Transverse colon (tissue), 4 donors: Measurements from ENCODE around the gene FAM216A. TPM values are rescaled to one million over a fixed set of nuclear protein-coding genes. Genes with fewer than 3 reads are reported as not detected.

ENCODE experiments used
- DNase-seq: peaks from one replicate; pipeline ENCODE4 v3.0.0-alpha.2; 2019
- H3K27ac ChIP-seq, 4 donors: fragments of 200-600 bp; sonication (generic); 2 replicates each; pipeline ENCODE4 v1.5.1; 2016 to 2018; ENCODE audit warnings: inconsistent platforms in 4 of 4
- H3K27me3 ChIP-seq: fragments of 200-600 bp; sonication (generic); 2 replicates; pipeline ENCODE4 v1.5.1; 2017; ENCODE audit warnings: inconsistent platforms
- H3K36me3 ChIP-seq, 4 donors: fragments of 200-600 bp; sonication (generic); 2 replicates each; pipeline ENCODE4 v1.5.1; 2017 to 2019; ENCODE audit warnings: inconsistent platforms in 4 of 4
- H3K4me1 ChIP-seq, 4 donors: fragments of 200-600 bp; sonication (generic); 2 replicates each; pipeline ENCODE4 v1.5.1; 2017 to 2020; ENCODE audit warnings: inconsistent platforms in 4 of 4
- H3K4me3 ChIP-seq, 4 donors: fragments of 200-600 bp; sonication (generic); 1 replicate in 1 of 4; 2 replicates in 3 of 4; pipeline versions ENCODE4 v1.5.1 to v1.6.1; 2017 to 2019; ENCODE audit warnings: inconsistent platforms in 4 of 4
- H3K9me3 ChIP-seq, 2 donors: fragments of 200-600 bp; sonication (generic); 2 replicates each; pipeline ENCODE4 v1.5.1; 2017 to 2019; ENCODE audit warnings: inconsistent platforms in 2 of 2
- EP300 ChIP-seq: sonication (generic); formaldehyde crosslinking; IDR thresholded peaks from one replicate; pipeline ENCODE4 v1.6.1; 2017; ENCODE audit warnings: antibody characterized with exemption, low read depth
- POLR2A ChIP-seq: fragments of 450-650 bp; IDR thresholded peaks from one replicate; pipeline ENCODE4 v1.6.1; 2016; ENCODE audit warnings: antibody characterized with exemption, mild to moderate bottlenecking, moderate library complexity
- POLR2AphosphoS5 ChIP-seq, 3 donors: sonication (generic); formaldehyde crosslinking; IDR thresholded peaks; one replicate each; pipeline ENCODE4 v1.6.1; 2016; ENCODE audit warnings: antibody characterized with exemption in 3 of 3
- WGBS, 2 donors: methylation state at CpG; one replicate each; pipeline ENCODE4 v1.1.5; 2018; ENCODE audit warnings: low coverage in 1 of 2; 5-methylcytosine and 5-hydroxymethylcytosine counted together
- in situ Hi-C, 4 donors: fragments of 200-750 bp; cut with MboI; loops; one replicate each; pipeline versions ENCODE4 v1.15.0 to v1.15.1; 2017; ENCODE audit warnings: low sequenced_read_pairs in 3 of 4, low pct_ligation_motif_present in 1 of 4, low pct_unique_long_range_greater_than_20kb in 1 of 4
- intact Hi-C: fragments of 100-400 bp; cut with DNase I; formaldehyde crosslinking; loops from one replicate; pipeline ENCODE4 v1.15.1; 2023; ENCODE audit warnings: low total_unique reads
- total RNA-seq, 4 donors: library from RNA; depleted of rRNA; stranded (reverse); fragments of >200 nt; gene quantifications; one replicate each; pipeline ENCODE4 v1.1.0, GENCODE V29; 2016
- TF ChIP-seq, protein P1 (sequence below), 5 experiments: fragments of 200-600 bp in 3 of 5; fragments of 450-650 bp in 2 of 5; sonication (generic) in 3 of 5; IDR thresholded peaks; 1 replicate in 2 of 5; 2 replicates in 3 of 5; pipeline ENCODE4 v1.5.1; 2016 to 2017; ENCODE audit warnings: antibody characterized with exemption in 5 of 5, inconsistent platforms in 3 of 5, mild to moderate bottlenecking in 2 of 5, moderate library complexity in 1 of 5

FAM216A gene
- total RNA-seq, 4 donors from 2014 or later = 1.2 to 6.7 (median 1.6) TPM; not detected in 1

DNA sequence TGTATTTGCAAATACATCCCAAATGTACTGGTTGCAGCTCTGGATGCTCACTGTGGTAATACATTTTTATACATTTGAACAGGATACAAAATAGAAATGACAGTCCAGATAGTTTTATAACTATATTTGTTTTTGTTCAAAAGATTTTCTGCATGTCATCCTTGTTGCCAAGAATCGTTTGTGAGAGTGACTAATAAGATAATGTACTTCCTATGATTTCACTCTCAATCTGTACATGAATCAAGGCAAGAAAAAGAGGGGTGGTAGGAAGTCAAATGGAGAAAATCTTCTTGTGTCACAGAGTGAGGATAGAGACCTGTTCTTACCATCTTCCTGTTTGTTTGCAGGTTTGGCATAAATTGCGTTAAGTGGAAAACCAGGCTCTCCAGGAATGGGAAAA lies 32.4 kb upstream of the FAM216A start:
- TF ChIP-seq POLR2AphosphoS5 (IDR thresholded peaks at IDR 0.05) (no peak), POLR2A (no peak), EP300 (no peak)
- TF ChIP-seq, protein P1, sequence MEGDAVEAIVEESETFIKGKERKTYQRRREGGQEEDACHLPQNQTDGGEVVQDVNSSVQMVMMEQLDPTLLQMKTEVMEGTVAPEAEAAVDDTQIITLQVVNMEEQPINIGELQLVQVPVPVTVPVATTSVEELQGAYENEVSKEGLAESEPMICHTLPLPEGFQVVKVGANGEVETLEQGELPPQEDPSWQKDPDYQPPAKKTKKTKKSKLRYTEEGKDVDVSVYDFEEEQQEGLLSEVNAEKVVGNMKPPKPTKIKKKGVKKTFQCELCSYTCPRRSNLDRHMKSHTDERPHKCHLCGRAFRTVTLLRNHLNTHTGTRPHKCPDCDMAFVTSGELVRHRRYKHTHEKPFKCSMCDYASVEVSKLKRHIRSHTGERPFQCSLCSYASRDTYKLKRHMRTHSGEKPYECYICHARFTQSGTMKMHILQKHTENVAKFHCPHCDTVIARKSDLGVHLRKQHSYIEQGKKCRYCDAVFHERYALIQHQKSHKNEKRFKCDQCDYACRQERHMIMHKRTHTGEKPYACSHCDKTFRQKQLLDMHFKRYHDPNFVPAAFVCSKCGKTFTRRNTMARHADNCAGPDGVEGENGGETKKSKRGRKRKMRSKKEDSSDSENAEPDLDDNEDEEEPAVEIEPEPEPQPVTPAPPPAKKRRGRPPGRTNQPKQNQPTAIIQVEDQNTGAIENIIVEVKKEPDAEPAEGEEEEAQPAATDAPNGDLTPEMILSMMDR (IDR thresholded peaks at IDR 0.05) = no peak
- Histone ChIP-seq H3K36me3 (peaks cover 0 to 62% (median 26%) of the 10 kb centered on the region in 4 donors), H3K4me3 (no peak overlapping the region), H3K27me3 (no peaks in the 10 kb centered on the region), H3K9me3 (no peaks in the 10 kb centered on the region), H3K4me1 (peaks cover 0 to under 1% (median under 1%) of the 10 kb centered on the region in 4 donors), H3K27ac (no peak overlapping the region)
- in situ Hi-C loops = no loop called here
- 58 to 61% methylated on average over 2 of the region's 2 CpGs for WGBS, 2 donors
- no peak for DNase-seq
- intact Hi-C loops = no loop called here

DNA sequence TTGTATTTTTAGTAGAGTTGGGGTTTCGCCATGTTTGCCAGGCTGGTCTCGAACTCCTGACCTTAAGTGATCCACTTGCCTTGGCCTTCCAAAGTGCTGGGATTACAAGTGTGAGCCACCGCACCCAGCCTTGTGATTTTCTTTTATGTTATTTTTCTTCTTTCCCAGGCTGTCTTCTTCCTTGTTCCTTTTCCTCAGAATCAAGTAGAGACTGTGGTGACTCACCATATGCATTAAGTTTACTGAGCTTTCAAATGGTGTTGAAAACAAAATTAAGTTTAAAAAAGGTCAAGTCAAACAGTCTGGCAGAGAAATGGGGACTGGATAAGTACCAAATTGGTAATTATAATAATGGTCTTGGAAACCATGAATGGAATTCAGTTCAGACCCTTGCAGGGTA lies 24.2 kb upstream of the FAM216A start:
- Histone ChIP-seq H3K4me3 (no peak overlapping the region), H3K27ac (no peak overlapping the region), H3K27me3 (no peaks in the 10 kb centered on the region), H3K4me1 (peaks cover 4 to 31% (median 18%) of the 10 kb centered on the region in 4 donors), H3K9me3 (no peaks in the 10 kb centered on the region), H3K36me3 (peaks cover 0 to 59% (median 26%) of the 10 kb centered on the region in 4 donors)
- no peak for DNase-seq
- TF ChIP-seq POLR2A (no peak), POLR2AphosphoS5 (IDR thresholded peaks at IDR 0.05) (no peak), EP300 (no peak)
- TF ChIP-seq, protein P1 (IDR thresholded peaks at IDR 0.05) = no peak
- in situ Hi-C loops = no loop called here
- 96 to 100% methylated on average over 1 to 3 of the region's 3 CpGs for WGBS, 2 donors
- intact Hi-C loops = no loop called here

DNA sequence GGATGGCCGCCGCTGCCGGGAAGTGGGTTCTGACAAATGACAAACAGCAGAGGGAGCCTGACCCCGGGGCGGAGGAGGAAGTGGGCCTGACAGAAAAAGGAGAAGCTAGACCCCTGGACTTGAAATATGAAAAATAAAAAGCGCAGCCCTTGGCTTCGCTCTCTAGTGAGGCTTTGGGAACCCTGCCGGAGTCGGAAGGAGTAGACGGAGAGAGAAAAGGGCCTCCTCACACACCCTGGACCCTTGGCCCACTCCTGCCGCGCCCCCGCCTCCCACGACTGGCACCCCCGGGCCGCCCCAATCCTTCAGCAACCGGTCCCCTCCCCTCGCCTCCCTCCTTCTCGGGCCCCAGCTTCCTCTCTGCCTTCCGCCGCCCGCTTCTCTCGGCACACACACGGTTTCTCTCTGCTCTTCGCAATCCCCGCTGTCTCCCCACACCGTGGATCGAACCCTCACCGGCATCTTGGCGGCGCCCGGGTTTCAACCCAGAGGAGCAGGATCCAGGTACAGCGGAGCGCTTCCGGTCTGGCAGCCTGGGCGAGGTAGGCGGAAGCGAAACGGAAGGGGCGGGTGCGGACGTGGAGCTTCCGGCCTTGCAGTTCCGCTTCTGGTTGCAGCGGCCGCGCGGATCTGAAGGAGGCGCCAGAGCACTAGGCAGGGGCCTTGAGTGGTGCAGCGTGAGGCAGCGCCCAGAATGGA lies 18.7 kb upstream of the FAM216A start, which contains the start of gene ARPC3:
ARPC3 (minus strand) TSS at position 539 of the 699 bp plus-strand sequence; CDS start at position 462, 77 bp downstream.
- Histone ChIP-seq H3K4me1 (peaks cover 4 to 35% (median 19%) of the 10 kb centered on the region in 4 donors), H3K9me3 (no peaks in the 10 kb centered on the region), H3K27ac (peak within 1 kb of the TSS; percentile 93 to 99 (median 97)), H3K27me3 (no peaks in the 10 kb centered on the region), H3K36me3 (peaks cover 0 to 12% (median 3%) of the 10 kb centered on the region in 4 donors), H3K4me3 (peak within 1 kb of the TSS; percentile 89 to 97 (median 93))
- intact Hi-C loops = loop anchor here (5.0 kb wide), 1 partner anchor 152 kb away; no protein-coding TSS in a partner anchor
- 1 to 3% methylated on average over 8 to 51 of the region's 51 CpGs for WGBS, 2 donors
- in situ Hi-C loops = loop anchor here in 2 of 4 donors (10.0 to 25.0 kb wide), 4 partner anchors 55 to 387 kb away; partner anchors contain the start of genes CCDC63 (in 2 of the 2), PPP1CC (in 1 of the 2), RAD9B (in 1 of the 2) and VPS29 (in 1 of the 2)
- TF ChIP-seq POLR2A = peak; percentile 78
- no peak for TF ChIP-seq EP300
- TF ChIP-seq, protein P1 (IDR thresholded peaks at IDR 0.05) = peak; percentile 72 to 90 (median 80)
- peak; percentile 67 to 90 (median 88) for TF ChIP-seq POLR2AphosphoS5 (IDR thresholded peaks at IDR 0.05)
- DNase-seq = peak; percentile 97

DNA sequence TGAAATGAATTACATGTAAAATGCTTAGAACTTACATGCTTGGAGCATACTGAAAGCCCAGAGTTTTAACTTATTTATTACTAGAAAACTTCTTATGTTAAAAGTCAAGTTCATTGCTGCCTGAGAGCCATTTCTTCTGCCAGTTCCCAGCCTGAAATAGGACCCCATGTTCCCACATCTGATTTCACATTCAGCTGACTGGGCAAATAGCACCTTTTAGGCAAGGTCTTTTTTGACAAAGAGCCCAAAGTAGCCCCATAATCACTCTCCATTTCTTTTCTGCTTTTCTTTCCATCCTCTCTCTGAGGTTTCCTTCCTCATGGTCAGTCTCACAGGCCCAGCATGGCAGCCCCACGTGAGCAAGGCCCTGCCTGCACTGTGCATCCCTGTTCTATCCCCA lies 17.4 kb upstream of the FAM216A start:
- peak overlapping the region in 1 of 4 donors; percentile 99 for H3K27ac ChIP-seq
- 75% methylated on average over 1 of the region's 1 CpG; no CpG with 5 or more reads in 1 of the 2 donors for WGBS, 2 donors
- no peaks in the 10 kb centered on the region for H3K9me3 ChIP-seq
- peaks cover 4 to 27% (median 17%) of the 10 kb centered on the region in 4 donors for H3K4me1 ChIP-seq
- no peak overlapping the region for H3K4me3 ChIP-seq
- DNase-seq = no peak
- intact Hi-C loops = loop anchor here (5.0 kb wide), 1 partner anchor 151 kb away; no protein-coding TSS in a partner anchor
- H3K27me3 ChIP-seq = no peaks in the 10 kb centered on the region
- TF ChIP-seq POLR2A = no peak
- TF ChIP-seq, protein P1 (IDR thresholded peaks at IDR 0.05) = no peak
- peaks cover 0 to 7% (median 2%) of the 10 kb centered on the region in 4 donors for H3K36me3 ChIP-seq
- in situ Hi-C loops = loop anchor here in 2 of 4 donors (10.0 to 25.0 kb wide), 4 partner anchors 54 to 386 kb away; partner anchors contain the start of genes CCDC63 (in 2 of the 2), PPP1CC (in 1 of the 2), RAD9B (in 1 of the 2) and VPS29 (in 1 of the 2)
